Neuronal stem cell (in vitro differentiated cells): ENCODE measurements around the gene FBXW11.
"Not testable (repeated sequence)": the region's sequence is repeated elsewhere in the genome, so short reads cannot be mapped to it uniquely, and the experiment has no call there.

Experiments used
- DNase-seq: peaks from one replicate; pipeline ENCODE4 v3.0.0-alpha.2; 2013; ENCODE audit warnings: low spot score
- H2AFZ ChIP-seq: one replicate; pipeline ENCODE4 v1.6.1; 2013; ENCODE audit warnings: mild to moderate bottlenecking, low read length, inconsistent platforms
- H2AK5ac ChIP-seq: 2 replicates; pipeline ENCODE4 v1.6.1; 2013; ENCODE audit warnings: low read depth, mild to moderate bottlenecking, inconsistent platforms, low read length, moderate library complexity, mixed read lengths
- H2BK120ac ChIP-seq: 2 replicates; pipeline ENCODE4 v1.6.1; 2013; ENCODE audit warnings: low read depth, mild to moderate bottlenecking, inconsistent platforms, low read length, moderate library complexity, mixed read lengths
- H2BK12ac ChIP-seq: one replicate; pipeline ENCODE4 v1.6.1; 2013; ENCODE audit warnings: low read length, inconsistent platforms
- H2BK15ac ChIP-seq: 2 replicates; pipeline ENCODE4 v1.6.1; 2013; ENCODE audit warnings: mild to moderate bottlenecking, low read length, inconsistent platforms, mixed read lengths
- H2BK5ac ChIP-seq: one replicate; pipeline ENCODE4 v1.6.1; 2013; ENCODE audit warnings: inconsistent platforms, mild to moderate bottlenecking, low read length, moderate library complexity
- H3K14ac ChIP-seq: one replicate; pipeline ENCODE4 v1.6.1; 2013; ENCODE audit warnings: low read length, inconsistent platforms
- H3K18ac ChIP-seq: 2 replicates; pipeline ENCODE4 v1.6.1; 2013; ENCODE audit warnings: low read length, inconsistent platforms
- H3K23ac ChIP-seq: 2 replicates; pipeline ENCODE4 v1.6.1; 2013; ENCODE audit warnings: low read depth, mild to moderate bottlenecking, mixed read lengths, low read length, inconsistent platforms; ENCODE audit not compliant: poor library complexity
- H3K27ac ChIP-seq: replicated peaks from 3 replicates; pipeline ENCODE4 v1.5.1; 2013; ENCODE audit warnings: low read length, inconsistent platforms
- H3K27me3 ChIP-seq, 3 experiments: 2 replicates each; pipeline ENCODE4 v1.6.1; 2013; ENCODE audit warnings: low read length in 3 of 3, mild to moderate bottlenecking in 2 of 3, inconsistent platforms in 1 of 3, low read depth in 1 of 3, mixed read lengths in 1 of 3, moderate library complexity in 1 of 3; ENCODE audit not compliant: control insufficient read depth in 3 of 3, insufficient read depth in 3 of 3
- H3K36me3 ChIP-seq, 2 donors: replicated peaks in 1 of 2; 2 replicates each; pipeline ENCODE4 v1.6.1; 2013; ENCODE audit warnings: low read length in 2 of 2; ENCODE audit not compliant: control insufficient read depth in 2 of 2, insufficient read depth in 2 of 2
- H3K4ac ChIP-seq: 2 replicates; pipeline ENCODE4 v1.6.1; 2013; ENCODE audit warnings: inconsistent platforms, mild to moderate bottlenecking, low read length, moderate library complexity
- H3K4me1 ChIP-seq, 2 donors: 1 replicate in 1 of 2; 2 replicates in 1 of 2; pipeline ENCODE4 v1.6.1; 2013; ENCODE audit warnings: low read length in 2 of 2, low read depth in 1 of 2; ENCODE audit not compliant: control insufficient read depth in 2 of 2, insufficient read depth in 1 of 2
- H3K4me2 ChIP-seq: one replicate; pipeline ENCODE4 v1.6.1; 2013; ENCODE audit warnings: mild to moderate bottlenecking, low read length, inconsistent platforms; ENCODE audit not compliant: insufficient read depth, poor library complexity, severe bottlenecking
- H3K4me3 ChIP-seq, 2 donors: 2 replicates each; pipeline ENCODE4 v1.5.1; 2013; ENCODE audit warnings: low read length in 2 of 2, mild to moderate bottlenecking in 2 of 2, inconsistent platforms in 1 of 2, moderate library complexity in 1 of 2
- H3K79me1 ChIP-seq: one replicate; pipeline ENCODE4 v1.6.1; 2013; ENCODE audit warnings: low read depth, mild to moderate bottlenecking, inconsistent platforms, low read length, moderate library complexity
- H3K9ac ChIP-seq: one replicate; pipeline ENCODE4 v1.6.1; 2013; ENCODE audit warnings: mild to moderate bottlenecking, low read depth, low read length, inconsistent platforms; ENCODE audit not compliant: poor library complexity
- H3K9me3 ChIP-seq, 2 donors: replicated peaks in 1 of 2; 2 replicates each; pipeline versions ENCODE3 to v1.6.1; 2013; ENCODE audit warnings: low read length in 2 of 2, mild to moderate bottlenecking in 2 of 2, inconsistent platforms in 1 of 2, low read depth in 1 of 2, mixed read lengths in 1 of 2, moderate library complexity in 1 of 2; ENCODE audit not compliant: control insufficient read depth in 2 of 2, insufficient read depth in 1 of 2
- H4K8ac ChIP-seq: one replicate; pipeline ENCODE4 v1.6.1; 2013; ENCODE audit warnings: low read depth, mild to moderate bottlenecking, inconsistent platforms, low read length, moderate library complexity
- H4K91ac ChIP-seq: one replicate; pipeline ENCODE4 v1.6.1; 2013; ENCODE audit warnings: low read length, low read depth, mild to moderate bottlenecking, inconsistent platforms; ENCODE audit not compliant: poor library complexity
- WGBS, 2 donors: extraction: QIAGEN DNeasy Blood & Tissue Kit; methylation state at CpG; one replicate each; pipeline ENCODE4 v1.1.7; 2013; ENCODE audit warnings: missing lambda C conversion rate in 2 of 2, mixed read lengths in 1 of 2; ENCODE audit not compliant: insufficient read length in 2 of 2, insufficient replicate concordance in 1 of 2; ENCODE audit errors: extremely low coverage in 2 of 2; 5-methylcytosine and 5-hydroxymethylcytosine counted together

FBXW11 gene

GRCh38 chr5:172020110-172020786 lies 13.8 kb upstream of the FBXW11 start:
- H2BK12ac ChIP-seq, DNase-seq, H3K4me3 ChIP-seq, H3K27ac ChIP-seq, H3K23ac ChIP-seq, H3K18ac ChIP-seq, H3K36me3 ChIP-seq, H3K9ac ChIP-seq, H2AFZ ChIP-seq, H3K4me2 ChIP-seq, H3K4me1 ChIP-seq, H4K8ac ChIP-seq, H3K14ac ChIP-seq, H2BK120ac ChIP-seq, H3K79me1 ChIP-seq, H4K91ac ChIP-seq, H2BK5ac ChIP-seq, H3K27me3 ChIP-seq, H3K9me3 ChIP-seq, H2AK5ac ChIP-seq, H3K4ac ChIP-seq, H2BK15ac ChIP-seq: not testable (repeated sequence)
- WGBS, 2 donors: no CpG with 5 or more reads among the region's 10 CpGs

- H4K8ac ChIP-seq: no peak overlapping the region
- H2AK5ac ChIP-seq: no peak overlapping the region
- H2AFZ ChIP-seq: no peak overlapping the region
- no peak overlapping the region for H3K18ac ChIP-seq
- H3K9ac ChIP-seq: no peak overlapping the region
- H3K4me1 ChIP-seq: no peaks in the 10 kb centered on the region
- H4K91ac ChIP-seq: no peak overlapping the region
- H3K23ac ChIP-seq: no peak overlapping the region
- no peaks in the 10 kb centered on the region for H3K9me3 ChIP-seq
- H3K27me3 ChIP-seq: no peaks in the 10 kb centered on the region
- no peaks in the 10 kb centered on the region for H3K36me3 ChIP-seq
- no peak overlapping the region for H2BK12ac ChIP-seq
- no peak for DNase-seq
- H2BK15ac ChIP-seq: no peak overlapping the region
- H3K14ac ChIP-seq: no peak overlapping the region
- H3K4me2 ChIP-seq: no peak overlapping the region
- WGBS, 2 donors: no CpG with 5 or more reads among the region's 4 CpGs
- no peak overlapping the region for H2BK120ac ChIP-seq
- no peak overlapping the region for H2BK5ac ChIP-seq
- H3K27ac ChIP-seq: no peak overlapping the region
- no peaks in the 10 kb centered on the region for H3K79me1 ChIP-seq
- H3K4me3 ChIP-seq: no peak overlapping the region
- no peak overlapping the region for H3K4ac ChIP-seq
These were observed 8.9 kb upstream of the FBXW11 start for GRCh38 chr5:172015346-172015745.

DNA sequence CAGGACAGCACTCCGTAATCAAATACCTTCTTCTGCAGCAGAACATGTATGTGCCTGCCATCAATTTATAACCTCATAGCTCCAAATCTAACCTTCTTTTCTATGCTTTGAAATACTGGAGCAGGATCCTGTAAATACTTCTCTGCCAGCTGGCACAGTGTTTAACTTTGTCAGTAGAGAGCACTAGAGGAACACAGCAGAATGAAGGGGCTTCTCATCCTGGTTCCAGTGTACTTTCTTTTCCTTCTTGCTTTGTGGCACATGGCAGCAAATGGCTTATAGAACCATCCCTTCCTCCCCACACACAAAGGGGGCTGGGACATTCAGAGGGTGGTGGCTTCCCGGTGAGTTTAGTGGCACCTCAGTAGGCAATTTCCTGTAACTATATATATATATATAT lies 3.8 kb upstream of the FBXW11 start:
- H3K79me1 ChIP-seq: no peaks in the 10 kb centered on the region
- no peak overlapping the region for H3K4ac ChIP-seq
- H3K9ac ChIP-seq: no peak overlapping the region
- H2BK5ac ChIP-seq: no peak overlapping the region
- no CpG with 5 or more reads among the region's 2 CpGs for WGBS, 2 donors
- no peak overlapping the region for H3K14ac ChIP-seq
- DNase-seq: no peak
- no peak overlapping the region for H4K91ac ChIP-seq
- no peaks in the 10 kb centered on the region for H3K9me3 ChIP-seq
- no peak overlapping the region for H3K4me3 ChIP-seq
- H3K18ac ChIP-seq: no peak overlapping the region
- H3K23ac ChIP-seq: no peak overlapping the region
- peaks cover 0 to 6% of the 10 kb centered on the region in 2 donors for H3K4me1 ChIP-seq
- H3K4me2 ChIP-seq: no peak overlapping the region
- no peaks in the 10 kb centered on the region for H3K27me3 ChIP-seq
- no peak overlapping the region for H2BK12ac ChIP-seq
- H2AFZ ChIP-seq: no peak overlapping the region
- H2BK15ac ChIP-seq: no peak overlapping the region
- H4K8ac ChIP-seq: no peak overlapping the region
- H2AK5ac ChIP-seq: no peak overlapping the region
- no peak overlapping the region for H3K27ac ChIP-seq
- H3K36me3 ChIP-seq: no peaks in the 10 kb centered on the region
- H2BK120ac ChIP-seq: no peak overlapping the region

GRCh38 chr5:172009536-172010270 lies 3.3 kb upstream of the FBXW11 start:
- no peak for DNase-seq
- Histone ChIP-seq H3K4me2 (no peak overlapping the region), H4K91ac (no peak overlapping the region), H3K36me3 (no peaks in the 10 kb centered on the region), H3K23ac (no peak overlapping the region), H3K14ac (no peak overlapping the region), H2BK12ac (no peak overlapping the region), H3K27me3 (no peaks in the 10 kb centered on the region), H4K8ac (no peak overlapping the region), H2BK5ac (no peak overlapping the region), H3K18ac (no peak overlapping the region), H3K4me1 (peaks cover 0 to 6% of the 10 kb centered on the region in 2 donors), H3K79me1 (no peaks in the 10 kb centered on the region), H3K9me3 (no peaks in the 10 kb centered on the region), H3K27ac (no peak overlapping the region), H3K4ac (no peak overlapping the region), H2AK5ac (no peak overlapping the region), H2BK15ac (no peak overlapping the region), H2AFZ (no peak overlapping the region), H3K4me3 (no peak overlapping the region), H3K9ac (no peak overlapping the region), H2BK120ac (no peak overlapping the region)
- no CpG with 5 or more reads among the region's 5 CpGs for WGBS, 2 donors
